Cerebellar nuclear complex (tissue), 1 donor: ENCODE measurements around the gene SHC2.

Source experiments
- DNase-seq, 2 experiments: peaks; one replicate each; lab custom pipeline; 2025; lab: John Stamatoyannopoulos, UW

Gene SHC2, protein sequence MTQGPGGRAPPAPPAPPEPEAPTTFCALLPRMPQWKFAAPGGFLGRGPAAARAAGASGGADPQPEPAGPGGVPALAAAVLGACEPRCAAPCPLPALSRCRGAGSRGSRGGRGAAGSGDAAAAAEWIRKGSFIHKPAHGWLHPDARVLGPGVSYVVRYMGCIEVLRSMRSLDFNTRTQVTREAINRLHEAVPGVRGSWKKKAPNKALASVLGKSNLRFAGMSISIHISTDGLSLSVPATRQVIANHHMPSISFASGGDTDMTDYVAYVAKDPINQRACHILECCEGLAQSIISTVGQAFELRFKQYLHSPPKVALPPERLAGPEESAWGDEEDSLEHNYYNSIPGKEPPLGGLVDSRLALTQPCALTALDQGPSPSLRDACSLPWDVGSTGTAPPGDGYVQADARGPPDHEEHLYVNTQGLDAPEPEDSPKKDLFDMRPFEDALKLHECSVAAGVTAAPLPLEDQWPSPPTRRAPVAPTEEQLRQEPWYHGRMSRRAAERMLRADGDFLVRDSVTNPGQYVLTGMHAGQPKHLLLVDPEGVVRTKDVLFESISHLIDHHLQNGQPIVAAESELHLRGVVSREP

DNA sequence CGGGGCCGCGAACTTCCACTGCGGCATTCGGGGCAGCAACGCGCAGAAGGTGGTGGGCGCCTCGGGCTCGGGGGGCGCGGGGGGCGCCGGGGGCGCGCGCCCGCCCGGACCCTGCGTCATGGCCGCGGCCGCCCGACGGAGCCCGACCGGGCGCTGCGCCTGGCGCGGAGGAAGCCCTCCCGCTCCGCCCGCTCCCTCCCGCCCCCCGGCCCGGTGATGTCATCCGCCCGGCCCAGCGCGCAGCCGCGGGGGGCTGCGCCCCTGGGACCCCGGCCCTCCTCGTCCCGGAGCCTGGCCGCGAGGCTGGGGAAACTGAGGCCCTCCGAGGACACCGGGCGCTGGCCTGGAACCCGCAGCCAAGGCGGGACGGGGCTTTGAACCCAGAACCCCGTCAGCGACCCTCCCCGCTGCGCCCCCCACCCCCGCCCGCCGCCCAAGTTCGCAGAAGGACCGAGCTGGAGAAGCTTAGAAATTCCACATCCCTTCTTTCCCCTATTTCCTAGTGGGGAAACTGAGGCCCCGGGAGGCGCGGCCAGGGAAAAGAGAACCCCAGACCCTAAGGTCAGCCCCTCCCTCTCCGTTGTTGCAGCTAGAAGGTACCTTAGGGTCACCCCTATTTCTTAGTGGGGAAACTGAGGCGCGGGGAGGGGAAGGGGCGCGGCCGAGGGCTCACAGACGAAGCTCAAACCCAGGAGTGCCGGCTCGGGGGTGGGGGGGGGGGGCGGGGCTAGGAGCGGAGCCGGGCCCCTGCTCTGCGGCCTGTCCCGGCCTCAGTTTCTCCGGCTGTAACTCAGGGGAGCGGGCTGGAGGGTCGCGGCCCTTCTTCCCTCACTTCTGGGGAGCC lies at the start of gene SHC2:
Gene SHC2, minus strand, starts transcription at position 157 of the 844 bp plus-strand sequence. Its CDS starts 37 bp downstream, at position 120.
- DNase-seq = no peak

DNA sequence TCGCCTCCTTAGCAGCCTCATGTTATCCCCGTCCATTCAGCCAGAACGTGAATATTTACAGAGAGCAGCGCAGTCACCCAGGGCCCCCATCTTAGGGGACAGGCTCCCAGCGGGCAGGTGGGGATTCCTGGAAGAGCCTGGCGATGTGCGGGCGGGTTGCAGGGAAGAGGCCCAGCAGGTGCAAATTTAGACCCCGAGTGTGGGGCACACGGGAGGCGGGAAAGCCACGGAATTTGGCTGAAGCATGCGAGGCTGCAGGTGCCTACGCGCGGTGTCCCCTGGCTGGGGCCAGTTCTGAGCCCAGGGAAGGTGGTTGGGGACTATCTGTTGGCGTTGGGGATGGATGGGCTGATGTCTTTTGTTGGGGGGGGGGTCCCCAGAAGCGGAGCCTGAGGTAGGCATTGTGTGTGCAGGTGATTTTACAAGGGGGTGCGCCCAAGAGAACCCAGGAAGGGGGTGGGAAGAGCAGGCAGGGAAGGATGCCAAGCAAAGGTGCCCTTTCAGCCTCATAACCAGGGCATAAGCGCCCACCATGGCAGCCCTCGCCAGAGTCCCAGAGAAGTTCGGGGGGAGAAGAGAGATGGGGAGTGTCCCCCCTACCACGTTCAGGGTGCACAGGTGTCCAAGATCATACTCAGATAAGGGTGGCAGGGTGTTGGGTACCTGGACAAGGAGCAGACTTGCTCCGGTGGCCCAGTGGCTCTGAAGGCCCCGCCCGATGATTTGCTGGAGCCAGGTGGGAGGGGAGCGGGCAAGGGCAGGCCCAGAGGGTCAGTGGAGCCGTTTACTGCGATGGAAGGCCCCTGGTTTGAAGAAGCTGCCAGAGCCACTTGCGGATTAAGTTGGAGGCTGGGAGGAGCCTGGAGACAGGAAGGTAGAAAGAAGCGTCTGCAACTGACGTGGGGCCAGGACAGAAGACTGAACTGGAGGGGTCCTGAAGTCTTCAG lies 47.6 kb upstream of the SHC2 start:
- no peak for DNase-seq

DNA sequence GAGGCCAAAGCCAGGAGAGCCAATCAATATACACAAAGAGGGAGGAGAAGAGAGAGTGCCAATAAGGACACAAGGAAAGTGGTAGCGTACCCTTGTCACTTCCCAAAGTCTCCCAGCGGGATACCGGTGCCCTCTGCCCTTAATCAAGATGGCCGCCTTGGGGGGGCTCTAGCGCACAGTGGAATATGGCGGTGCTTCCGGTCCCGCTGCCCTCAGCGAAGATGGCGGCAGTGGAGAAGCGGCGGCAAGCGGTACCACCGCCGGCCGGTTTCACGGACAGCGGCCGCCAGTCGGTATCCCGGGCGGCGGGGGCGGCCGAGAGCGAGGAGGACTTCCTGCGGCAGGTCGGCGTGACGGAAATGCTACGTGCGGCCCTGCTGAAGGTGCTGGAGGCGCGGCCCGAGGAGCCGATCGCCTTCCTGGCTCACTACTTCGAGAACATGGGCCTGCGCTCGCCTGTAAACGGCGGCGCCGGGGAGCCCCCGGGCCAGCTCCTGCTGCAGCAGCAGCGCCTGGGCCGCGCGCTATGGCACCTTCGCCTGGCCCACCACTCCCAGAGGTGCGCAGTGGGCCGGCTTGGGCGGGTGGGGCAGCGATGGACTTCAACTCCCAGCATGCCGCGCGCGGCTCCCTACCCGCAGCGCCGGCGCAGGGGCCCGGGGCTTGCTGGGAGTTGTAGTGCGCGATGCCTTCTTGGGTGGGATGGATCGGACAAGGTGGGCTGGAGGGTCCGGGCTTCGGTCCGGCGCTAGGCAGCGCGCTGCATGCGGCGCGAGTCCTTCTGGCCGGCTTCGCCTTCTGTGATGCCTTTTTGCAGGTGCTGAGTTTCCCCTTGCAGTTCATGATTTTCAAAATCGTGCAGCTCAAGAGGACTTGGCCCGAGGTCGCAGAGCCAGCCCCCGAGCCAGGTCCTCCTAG lies 46.7 kb upstream of the SHC2 start, which contains the start of gene TPGS1:
Gene TPGS1, plus strand, starts transcription at position 212 of the 918 bp plus-strand sequence. Its CDS starts 10 bp downstream, at position 222.
- DNase-seq = peak in 1 of 2 experiments; percentile 98

DNA sequence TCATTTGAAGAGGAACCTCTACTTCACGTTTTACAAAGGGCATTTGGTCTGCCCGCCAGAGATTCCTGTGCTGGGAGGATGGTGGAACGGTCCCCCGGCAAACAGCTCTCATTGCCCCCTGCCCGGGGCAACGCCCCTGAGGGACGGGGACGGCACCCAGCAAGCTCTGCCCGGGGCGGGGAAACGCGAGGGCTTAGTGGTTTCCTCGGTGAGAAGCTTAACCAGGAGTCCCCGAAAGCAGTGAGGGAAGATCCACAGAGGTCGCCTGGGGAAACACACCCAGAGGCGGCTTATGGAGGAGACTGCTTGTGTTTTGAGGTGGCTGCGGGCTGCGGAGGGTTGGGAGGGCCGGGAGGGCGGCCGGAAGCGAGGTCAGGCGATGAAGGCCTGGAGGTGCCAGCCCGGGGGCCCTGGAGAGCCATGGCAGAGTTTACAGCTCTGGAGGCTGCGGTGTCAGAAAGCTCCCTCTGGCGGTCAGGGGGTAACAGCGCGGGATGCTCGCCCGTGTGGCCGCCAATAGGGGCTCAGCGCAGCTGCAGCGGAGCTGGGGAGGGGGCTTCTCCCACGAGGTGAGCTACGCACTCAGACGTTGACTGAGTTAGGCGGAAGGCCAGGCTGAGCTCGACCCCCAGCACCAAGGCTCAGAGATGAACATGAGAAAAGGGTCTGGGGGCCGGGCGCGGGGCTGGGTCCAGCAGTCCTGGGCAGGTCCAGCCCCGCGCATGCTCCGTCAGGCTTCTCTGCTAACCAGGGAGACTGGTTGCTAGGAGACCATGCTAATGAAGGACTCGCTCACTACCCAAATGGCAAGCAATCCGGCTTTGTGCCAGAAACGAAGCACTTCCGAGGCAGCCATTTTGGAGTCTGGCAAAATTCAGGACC lies 45.8 kb upstream of the SHC2 start:
- DNase-seq = peak; percentile 78 to 98

DNA sequence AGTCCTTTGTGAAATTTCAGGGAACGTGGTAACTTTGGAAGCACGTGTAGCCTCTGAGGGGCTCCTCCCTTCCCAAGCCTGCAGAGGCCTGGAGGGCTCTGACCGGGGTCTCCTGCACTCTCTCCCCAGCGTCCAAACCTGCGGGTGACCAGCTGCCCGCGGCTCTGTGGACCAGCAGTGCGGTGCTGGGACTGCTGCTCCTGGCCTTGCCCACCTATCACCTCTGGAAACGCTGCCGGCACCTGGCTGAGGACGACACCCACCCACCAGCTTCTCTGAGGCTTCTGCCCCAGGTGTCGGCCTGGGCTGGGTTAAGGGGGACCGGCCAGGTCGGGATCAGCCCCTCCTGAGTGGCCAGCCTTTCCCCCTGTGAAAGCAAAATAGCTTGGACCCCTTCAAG lies 43.8 kb upstream of the SHC2 start:
- no peak for DNase-seq

DNA sequence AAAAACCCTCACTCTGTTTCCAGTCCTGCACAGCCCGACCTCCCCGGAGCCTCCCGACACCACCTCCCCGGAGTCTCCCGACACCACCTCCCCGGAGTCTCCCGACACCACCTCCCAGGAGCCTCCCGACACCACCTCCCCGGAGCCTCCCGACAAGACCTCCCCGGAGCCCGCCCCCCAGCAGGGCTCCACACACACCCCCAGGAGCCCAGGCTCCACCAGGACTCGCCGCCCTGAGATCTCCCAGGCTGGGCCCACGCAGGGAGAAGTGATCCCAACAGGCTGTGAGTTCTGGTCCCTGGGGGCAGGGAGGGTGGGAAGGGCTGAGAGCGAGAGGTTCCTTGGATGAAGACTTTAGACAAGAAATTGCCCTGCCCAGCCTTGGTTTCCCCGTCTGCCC lies 40.8 kb upstream of the SHC2 start:
- DNase-seq = no peak

DNA sequence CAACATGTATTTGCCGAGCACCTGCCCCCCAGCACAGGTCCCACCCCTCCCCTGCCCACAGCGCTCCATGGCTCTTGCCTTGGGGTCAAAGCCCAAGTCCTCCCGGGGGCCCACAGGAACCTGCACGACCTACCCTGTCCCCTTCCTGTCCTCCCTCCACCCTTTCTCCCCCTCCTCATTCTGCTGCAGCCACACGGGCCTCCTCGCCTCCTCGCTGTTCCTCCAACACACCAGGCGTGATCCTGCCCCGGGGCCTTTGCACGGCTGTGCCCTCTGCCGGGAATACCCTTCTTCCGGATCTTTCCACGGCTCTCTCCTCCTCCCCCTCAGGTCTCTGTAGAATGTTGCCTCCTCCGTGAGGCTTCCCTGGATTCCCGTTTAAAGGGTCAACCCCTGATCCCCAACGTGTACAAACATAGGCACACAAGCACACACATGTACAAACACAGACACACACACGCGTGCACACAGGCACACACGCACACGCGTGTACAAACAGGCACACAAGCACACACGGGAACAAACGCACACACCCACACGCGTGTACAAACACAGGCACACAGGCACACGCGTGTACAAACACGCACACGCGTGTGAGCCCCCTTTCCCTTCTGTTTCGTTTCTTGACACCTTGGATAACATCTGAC lies 38.3 kb upstream of the SHC2 start:
- DNase-seq = no peak

DNA sequence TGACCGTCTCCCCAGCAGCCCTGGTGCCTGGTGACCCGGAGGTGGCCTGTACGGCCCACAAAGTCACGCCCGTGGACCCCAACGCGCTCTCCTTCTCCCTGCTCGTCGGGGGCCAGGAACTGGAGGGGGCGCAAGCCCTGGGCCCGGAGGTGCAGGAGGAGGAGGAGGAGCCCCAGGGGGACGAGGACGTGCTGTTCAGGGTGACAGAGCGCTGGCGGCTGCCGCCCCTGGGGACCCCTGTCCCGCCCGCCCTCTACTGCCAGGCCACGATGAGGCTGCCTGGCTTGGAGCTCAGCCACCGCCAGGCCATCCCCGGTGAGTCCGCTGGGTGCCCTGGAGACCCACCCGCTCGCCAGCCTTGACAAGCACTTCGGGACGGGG lies 37.7 kb upstream of the SHC2 start:
- no peak for DNase-seq

DNA sequence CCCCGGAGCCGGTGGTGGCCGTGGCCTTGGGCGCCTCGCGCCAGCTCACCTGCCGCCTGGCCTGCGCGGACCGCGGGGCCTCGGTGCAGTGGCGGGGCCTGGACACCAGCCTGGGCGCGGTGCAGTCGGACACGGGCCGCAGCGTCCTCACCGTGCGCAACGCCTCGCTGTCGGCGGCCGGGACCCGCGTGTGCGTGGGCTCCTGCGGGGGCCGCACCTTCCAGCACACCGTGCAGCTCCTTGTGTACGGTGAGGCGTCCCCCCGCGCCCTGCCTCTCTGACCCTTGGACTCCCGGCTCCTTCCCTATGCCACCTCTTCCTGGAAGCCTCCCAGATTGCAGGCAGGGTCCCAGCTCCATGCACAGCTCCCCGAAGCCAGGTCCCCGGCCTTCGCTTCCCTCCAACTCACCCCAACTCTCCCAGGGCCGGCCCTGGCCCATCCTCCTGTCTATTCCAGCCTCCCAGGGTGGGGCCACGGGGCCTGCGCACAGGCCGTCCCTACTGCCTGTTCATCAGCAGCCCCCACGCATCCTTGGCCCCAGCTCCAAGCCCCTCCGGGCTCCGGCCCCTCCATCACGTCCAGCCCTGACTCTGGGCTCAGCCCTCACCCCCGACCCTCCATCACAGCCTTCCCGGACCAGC lies 37.2 kb upstream of the SHC2 start:
- no peak for DNase-seq

DNA sequence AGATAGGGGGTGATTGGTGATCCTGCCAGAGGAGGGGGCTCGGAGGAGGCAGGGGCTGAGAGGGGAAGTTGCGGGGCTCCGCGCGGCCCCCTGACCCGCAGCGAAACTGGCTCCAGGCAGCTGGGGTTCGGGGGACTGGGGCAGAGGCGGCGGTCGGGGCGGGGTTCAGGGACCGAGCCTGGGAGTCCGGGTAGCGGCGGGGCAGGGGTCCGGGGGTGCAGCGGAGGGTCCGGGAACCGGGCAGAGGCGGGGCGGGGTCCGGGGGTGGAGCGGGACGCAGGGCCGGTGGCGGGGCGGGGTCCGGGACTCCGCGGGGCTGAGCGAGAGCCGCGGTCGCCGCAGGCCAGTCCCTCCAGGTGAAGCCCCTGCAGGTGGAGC lies 36.6 kb upstream of the SHC2 start:
- no peak for DNase-seq

DNA sequence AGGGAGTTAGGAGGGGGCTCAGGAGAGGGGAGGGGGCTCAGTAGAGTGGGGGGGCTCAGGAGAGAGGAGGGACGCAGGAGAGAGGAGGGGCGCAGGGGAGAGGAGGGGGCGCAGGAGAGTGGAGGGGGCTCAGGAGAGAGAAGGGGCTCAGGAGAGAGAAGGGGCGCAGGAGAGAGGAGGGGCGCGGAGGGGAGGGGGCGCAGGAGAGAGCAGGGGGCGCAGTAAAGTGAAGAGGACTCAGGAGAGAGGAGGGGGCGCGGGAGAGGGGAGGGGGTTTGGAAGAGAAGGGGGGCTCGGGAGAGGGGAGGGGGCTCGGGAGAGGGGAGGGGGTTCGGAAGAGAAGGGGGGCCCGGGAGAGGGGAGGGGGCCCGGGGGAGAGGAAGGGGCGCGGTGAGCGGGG lies 36.2 kb upstream of the SHC2 start:
- DNase-seq = no peak

DNA sequence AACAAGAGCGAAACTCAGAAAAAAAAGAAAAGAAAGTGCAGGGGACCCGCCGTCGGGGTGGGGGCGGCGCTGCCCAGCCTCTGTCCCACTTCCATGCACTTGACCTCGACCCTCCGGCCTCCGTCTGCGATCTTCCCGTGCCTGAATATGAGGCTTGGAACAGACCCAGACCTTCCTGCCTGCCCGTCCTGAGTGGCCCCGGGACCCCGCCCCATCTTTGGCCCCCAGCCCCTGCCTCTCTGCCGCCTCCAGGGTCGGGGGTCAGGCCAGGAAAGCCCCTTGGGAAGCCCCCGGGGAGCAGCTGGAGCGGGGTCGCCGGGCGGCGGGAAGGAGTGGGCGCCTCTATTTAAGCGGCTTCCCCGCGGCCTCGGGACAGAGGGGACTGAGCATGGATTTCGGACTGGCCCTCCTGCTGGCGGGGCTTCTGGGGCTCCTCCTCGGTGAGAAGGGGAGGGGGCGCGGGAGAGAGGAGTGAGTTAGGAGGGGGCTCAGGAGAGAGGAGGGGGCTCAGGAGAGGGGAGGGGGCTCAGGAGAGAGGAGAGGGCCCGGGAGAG lies 35.4 kb upstream of the SHC2 start, which contains the start of gene MADCAM1:
Gene MADCAM1, plus strand, starts transcription at position 375 of the 554 bp plus-strand sequence. Its CDS starts 14 bp downstream, at position 389.
- DNase-seq = no peak

DNA sequence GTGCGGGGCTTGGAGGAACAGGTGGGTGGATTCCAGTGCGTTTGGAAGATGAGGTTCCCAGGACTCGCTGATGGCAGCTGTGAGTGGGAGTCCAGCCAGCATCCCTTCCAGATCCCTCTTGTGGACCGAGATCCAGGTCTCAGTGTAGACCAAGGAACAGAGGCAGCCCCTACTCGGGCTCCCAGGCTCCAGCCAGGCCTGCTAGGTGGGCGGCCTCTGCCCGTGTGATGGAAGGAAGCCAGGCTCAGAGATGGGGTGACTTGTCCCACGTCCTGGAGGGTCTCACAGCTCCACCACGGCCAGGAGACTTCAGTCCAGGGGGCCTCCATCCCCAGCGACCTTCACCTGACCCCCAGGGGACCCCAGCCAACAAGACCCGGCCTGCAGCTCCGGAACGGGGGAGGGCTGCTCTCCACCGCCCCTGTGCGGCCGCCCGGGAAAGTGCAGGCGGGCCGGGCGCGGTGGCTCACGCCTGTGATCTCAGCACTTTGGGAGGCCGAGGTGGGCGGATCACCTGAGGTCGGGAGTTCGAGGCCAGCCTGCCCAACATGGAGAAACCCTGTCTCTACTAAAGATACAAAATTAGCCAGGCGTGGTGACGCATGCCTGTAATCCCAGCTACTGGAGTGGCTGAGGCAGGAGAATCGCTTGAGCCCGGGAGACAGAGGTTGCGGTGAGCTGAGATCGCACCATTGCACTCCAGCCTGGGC lies 34.7 kb upstream of the SHC2 start:
- no peak for DNase-seq

DNA sequence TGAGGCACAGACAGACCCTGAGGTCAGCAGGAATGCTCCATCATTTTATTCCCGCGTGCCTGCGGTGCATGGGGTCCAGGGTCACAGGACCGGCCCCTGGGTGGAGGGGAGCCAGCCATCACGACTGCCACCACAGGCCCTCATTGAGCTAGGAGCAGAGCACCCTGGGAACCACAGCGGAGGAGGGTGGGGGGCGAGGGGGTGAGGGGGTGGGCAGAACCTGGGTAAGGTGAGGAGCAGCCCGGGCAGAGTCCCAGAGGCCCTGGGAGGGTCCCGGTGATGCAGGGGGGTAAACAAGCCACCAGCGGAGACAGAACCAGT lies 34.2 kb upstream of the SHC2 start:
- DNase-seq = no peak

DNA sequence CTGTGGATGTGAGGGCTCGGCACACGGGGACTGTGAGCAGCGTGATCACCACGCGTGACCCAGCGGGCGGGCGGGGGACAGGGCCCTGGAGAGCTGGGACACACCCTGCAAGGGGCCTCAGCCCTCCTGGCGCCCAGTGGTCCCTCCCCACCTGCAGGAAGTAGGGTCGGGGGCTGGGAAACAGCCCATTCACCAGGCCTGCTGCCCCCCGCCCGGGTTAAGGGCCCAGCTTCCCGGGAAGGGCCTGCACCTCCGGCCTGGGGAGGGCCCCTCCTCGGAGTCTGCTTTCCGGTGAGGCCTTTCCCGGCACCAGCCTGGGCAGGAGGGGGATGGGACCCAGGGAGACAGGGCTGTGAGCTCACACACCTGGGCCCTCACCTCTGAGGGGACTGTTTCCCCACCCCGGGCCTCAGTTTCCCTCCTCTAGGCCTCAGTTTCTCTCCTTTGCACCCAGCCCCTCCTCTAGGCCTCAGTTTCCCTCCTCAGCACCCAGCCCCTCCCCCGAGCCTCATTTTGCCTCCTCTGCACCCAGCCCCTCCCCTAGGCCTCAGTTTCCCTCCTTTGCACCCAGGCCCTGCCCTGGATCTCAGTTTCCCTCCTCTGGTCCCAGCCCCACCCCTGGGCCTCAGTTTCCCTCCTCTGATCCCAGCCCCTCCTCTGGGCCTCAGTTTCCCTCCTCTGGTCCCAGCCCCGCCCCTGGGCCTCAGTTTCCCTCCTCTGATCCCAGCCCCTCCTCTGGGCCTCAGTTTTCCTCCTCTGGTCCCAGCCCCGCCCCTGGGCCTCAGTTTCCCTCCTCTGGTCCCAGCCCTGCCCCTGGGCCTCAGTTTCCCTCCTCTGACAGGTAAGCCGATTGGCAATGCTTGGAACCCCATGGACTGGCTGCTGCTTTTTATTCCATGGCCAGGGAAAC lies 33.6 kb upstream of the SHC2 start:
- no peak for DNase-seq

DNA sequence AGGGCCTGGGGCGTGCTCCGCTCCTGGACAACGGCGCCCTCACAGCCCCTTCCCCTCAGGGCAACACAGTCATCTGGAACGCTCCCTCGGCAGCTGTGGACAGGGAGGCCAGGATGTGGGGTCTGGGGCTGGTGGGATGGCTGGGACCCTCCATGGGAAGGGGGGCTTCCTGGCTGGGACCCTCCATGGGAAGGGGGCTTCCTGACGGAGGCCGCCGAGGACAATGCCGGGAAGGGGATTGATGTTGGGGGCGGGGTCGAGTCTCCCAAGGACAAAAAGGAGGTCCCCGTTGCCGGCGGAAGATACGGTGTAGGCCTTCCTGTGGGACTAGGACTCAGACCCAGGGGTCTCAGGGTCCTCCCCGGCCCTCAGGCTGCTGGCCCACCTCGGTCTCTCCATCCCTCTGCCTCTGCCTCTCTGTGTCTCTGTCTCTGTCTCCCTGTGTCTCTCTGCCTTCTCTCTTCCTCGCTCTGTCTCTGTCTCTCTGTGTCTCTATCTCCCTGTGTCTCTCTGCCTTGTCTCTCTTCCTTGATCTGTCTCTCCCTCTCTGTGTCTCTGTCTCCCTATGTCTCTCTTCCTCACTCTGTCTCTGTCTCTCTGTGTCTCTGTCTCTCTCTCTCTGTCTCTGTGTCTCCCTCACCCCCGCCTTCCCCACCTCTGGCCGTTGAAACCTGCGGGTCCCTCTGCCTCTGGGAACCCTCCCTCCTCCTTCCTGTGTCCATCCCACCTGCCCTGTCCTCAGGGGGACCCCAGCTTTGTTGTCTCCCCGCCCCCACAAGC lies 32.7 kb upstream of the SHC2 start:
- DNase-seq = no peak
